Measurements from ENCODE around the gene PSME3IP1.
"Not testable (repeated sequence)": the region's sequence is repeated elsewhere in the genome, so short reads cannot be mapped to it uniquely, and the experiment has no call there.

PSME3IP1 gene

DNA sequence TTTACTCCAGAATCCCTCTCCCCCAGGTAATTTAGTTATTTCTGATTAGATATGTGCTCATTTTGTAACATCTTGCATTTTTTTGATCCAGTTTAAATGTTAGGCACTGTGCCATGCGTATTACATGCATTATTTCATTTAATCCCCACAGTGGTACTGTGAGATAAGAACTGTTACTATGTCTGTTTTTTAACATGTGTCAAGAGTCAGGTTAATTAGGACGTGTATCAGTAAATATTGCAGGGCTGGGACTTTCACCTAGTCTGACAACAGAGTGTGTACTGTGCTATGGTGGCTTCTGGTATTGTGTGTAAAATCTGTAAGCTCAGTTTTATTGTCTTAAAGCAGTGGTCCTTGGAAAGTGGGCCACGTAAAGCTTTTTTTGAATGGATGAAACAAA, 10.9 kb upstream of the PSME3IP1 start:
- no peak for FAIRE-seq

DNA sequence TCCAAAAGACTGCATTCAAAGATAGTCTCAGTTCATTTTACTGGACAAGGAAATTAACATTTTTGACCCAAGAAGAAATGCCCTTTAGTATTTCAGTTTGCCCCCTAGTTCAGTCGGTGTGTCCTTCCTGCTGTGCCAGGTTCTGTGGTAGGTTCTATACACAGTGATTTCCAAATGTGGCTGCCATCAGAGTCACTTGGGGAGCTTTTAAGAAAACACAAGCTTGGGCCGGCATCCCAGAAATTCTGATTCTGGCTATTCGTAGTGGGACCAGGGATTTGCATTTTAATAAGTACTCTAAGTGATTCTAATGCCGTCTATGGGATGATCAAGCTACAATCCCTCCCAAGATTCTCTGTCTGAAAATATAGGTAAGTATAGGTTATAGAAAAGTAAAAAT, 10.4 kb upstream of the PSME3IP1 start:
- no peak for FAIRE-seq

DNA sequence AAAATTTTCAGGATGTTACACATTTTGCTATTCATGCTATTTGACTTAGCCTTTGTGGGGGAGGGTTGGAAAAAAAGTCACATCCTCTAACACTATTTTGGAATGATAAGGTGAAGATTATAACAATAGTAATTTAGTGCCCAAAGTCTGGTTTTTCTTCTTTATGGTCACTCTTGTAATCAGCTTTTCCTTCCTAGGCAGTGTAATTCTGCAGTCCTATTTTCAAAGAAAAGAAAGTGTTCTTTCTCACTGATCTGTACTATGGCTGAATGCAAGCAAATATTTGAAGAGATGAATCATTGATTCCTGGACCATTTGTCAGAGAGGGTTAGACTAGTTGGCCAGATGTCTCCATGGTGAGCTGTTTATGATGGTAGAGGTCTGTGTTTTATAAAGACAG, 8.7 kb upstream of the PSME3IP1 start:
- FAIRE-seq: peak; percentile 66

DNA sequence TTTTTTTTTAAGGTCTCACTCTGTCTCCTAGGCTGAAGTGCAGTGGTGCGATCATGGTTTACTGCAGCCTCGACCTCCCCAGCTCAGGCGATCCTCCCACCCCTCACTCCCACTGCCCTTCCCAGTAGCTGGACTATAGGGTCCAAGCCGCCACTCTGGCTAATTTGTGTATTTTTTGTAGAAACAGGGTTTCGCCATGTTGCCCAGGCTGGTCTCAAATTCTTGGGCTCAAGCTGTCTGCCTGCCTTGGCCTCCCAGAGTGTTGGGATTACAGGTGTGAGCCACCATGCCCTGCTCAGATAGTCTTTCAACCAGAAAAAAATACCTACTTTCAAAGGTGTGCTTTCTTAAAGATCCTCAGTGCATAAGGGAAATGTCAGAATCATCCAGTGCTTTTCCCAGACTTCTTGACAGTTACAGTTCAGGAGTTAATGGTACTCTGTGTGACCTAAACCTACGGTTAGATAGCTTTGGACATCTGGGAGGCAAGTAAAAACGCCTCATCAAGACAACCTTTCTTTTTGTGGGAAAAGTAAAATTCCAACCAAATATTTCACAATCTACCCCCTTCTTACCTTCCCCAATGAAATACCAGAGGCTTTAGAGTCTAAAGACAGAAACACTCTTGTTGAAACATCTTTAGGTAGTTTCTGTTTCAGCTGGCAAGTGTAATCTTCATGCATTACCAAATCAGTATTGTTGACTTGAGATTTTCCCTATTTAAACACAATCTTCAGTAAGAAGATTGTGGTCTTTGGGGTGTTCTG, 7.1 kb upstream of the PSME3IP1 start:
- no peak for FAIRE-seq

DNA sequence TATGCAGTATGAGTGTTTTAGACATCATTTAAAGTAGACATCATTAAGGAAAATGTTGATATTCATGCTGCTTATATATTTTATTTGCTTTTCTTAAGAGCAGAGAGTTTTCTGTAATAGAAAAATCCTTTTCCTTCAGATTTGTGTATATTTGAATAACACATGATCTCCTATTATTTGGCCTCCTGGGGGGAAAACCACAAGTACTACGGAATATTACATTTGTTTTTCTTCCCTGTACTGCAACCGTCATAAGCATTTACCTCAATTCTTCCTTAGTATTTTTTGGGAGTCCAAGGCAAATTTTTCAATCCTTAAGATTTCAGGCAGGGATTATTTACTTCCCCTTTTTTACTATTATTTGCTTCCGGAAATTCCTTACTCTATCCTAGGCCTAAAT, 6.3 kb upstream of the PSME3IP1 start:
- no peak for FAIRE-seq

DNA sequence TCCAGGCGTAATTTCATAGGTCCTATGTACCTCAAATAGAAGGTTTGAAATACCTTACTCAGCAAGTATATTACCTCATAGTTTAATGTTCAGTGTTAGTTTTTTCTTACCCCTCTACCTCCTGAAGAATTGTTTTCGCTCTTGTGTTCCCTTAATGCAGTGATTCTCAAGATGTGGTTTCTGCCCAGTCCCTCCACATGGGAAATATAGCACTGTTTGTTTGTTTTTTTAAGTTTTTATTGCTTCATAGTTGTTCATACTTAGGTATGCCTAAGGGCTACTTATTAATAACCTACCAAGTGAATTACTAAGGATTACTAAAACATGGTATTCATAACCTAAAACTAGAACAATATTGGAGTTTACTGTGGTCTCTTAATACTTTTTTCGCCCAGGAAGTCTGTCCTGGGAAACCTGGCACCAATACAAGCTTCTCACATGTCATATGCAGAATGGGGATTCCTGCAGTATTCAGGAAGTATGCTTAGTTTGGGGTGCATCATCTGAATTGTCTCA, 5.3 kb upstream of the PSME3IP1 start:
- FAIRE-seq: no peak

DNA sequence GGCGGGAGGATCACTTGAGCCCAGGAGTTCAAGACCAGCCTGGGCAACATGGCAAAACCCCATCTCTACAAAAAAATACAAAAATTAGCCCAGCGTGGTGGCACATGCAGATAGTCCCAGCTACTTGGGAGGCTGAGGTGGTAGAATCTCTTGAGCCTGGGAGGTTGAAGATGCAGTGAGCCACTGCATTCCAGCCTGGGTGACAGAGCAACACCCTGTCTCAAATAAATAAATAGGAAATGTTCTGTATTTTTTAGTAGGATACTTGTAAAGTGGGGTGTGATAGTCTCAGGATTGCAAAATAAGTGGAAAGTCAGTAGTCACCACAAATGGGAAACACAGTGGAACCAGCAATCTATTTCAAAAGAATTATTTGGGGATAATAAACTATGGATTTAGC, 4.3 kb upstream of the PSME3IP1 start:
- no peak for FAIRE-seq

DNA sequence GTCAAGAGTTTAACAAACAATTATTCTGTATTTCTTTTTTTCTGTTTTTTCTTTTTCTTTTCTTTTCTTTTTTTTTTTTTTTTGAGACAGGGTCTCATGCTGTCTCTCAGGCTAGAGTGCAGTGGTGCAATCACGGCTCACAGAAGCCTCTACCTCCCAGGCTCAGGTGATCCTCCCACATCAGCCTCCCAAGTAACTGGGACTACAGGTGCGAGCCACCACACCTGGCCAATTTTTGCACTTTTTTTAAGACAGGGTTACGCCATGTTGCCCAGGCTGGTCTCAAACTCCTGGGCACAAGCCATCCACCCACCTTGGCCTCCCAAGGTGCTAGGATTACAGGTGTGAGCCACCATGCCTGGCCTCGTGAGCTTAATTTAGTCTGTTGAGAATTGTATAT, 3.7 kb upstream of the PSME3IP1 start:
- not testable (repeated sequence) for FAIRE-seq

DNA sequence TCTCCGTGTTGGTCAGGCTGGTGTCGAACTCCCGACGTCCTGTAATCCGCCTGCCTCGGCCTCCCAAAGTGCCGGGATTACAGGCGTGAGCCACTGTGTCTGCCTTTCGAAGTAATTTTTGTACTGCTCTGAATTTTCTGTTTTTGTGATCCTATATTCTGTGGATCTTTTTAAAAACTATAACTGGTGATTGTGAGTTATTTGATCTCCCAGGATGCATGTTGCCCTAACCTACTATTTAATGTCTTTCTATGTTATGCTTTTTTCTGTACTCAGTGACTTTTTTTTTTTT, 2.8 kb upstream of the PSME3IP1 start:
- FAIRE-seq: no peak

DNA sequence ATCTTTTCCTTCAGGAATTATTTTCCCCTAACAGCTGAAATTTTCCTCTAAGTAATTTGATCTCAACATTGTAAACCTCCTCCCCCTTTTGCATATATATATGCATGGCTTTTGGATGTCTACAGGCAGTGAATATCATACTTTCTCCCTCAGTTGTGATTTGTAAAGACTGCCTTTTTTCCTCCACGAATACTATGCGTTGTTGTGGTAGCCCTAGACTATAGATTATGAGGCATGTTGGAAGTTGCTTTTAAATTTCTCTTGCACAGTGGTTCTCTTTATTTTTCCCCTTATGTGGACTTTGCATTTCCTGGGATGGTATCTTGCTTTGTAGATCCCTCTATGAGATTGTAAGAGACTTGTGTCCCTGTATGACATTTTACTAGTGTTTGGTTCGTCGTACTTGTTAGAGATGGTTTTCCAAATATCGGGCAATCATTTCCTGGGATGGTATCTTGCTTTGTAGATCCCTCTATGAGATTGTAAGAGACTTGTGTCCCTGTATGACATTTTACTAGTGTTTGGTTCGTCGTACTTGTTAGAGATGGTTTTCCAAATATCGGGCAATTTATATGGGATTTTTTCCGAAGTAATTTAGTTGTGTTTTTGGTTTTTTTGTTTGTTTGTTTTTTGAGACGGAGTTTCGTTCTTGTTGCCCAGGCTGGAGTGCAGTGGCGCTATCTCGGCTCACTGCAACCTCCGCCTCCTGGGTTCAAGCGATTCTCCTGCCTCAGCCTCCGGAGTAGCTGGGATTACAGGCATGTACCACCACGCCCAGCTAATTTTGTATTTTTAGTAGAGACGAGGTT, 2.3 kb upstream of the PSME3IP1 start:
- FAIRE-seq: not testable (repeated sequence)

DNA sequence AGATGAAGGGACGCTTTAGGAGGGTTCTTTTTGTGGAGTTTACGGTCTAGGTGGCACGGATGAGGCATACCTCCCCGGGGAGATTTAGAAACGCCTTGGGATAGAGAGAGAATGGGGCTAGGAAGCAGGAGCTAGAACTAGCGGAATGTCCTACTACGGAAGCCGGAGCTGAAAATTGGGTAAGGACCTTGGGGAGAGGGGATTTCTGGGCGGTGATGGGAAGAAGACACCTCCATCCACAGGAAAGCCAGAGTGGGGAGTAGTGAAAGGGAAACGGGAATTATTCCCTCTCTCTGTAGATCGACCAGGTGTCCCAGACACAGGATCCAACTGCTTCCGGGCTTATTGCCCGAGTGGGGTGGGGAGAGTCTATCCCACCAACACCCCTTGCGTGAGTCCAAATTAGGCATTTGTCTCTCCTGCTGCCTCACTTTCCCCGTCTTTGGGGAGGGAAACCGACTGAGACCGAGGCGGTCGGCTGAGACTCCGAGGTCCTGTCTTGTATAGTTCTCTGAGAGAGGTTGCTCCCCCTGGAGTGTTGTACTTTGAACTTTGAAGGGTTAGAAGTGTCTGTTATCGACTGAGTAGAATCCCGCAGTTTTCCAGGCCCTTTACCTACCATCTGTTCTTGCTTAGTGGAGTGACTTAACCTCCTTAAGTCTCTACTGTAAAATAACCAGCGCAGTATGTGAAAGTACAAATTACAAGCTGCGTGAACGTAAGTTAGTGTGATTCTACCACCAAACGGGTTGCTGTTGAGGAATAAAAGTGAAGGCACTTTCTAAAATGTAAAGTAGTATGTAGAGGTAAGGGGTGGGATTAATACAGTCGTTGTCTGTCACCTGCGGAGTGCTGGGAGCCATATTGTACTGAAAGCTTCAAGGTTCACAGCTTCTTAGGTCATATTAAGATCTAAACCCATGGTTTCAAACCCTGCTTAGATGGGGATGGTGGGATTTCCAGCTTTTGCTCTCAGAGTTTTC, 1.3 kb upstream of the PSME3IP1 start:
- FAIRE-seq: no peak

DNA sequence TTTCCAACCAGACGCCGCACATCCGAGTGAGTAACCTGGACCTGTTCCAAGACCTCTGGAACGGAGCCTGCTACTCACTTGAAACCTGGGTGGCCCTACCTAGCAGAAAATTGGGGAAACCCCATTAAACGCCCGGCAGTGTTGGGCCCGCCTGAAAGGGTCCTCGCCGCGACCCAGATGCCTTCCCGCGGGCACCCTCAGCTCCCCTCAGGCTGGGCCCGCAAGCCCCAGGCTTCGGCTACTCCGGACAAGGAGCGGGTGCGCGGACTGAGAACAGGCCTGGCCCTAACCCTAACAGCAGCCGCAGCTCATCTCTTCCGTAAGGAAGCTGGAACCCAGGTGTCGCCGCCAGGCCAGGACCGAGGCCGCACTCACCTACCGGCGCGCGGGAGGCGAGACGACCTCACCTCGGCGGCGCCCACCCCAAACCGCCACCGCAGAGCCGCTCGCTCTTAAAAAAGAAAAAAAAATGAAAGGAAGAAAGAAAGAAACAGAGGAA, 344 bp downstream of the PSME3IP1 start:
- FAIRE-seq: no peak

DNA sequence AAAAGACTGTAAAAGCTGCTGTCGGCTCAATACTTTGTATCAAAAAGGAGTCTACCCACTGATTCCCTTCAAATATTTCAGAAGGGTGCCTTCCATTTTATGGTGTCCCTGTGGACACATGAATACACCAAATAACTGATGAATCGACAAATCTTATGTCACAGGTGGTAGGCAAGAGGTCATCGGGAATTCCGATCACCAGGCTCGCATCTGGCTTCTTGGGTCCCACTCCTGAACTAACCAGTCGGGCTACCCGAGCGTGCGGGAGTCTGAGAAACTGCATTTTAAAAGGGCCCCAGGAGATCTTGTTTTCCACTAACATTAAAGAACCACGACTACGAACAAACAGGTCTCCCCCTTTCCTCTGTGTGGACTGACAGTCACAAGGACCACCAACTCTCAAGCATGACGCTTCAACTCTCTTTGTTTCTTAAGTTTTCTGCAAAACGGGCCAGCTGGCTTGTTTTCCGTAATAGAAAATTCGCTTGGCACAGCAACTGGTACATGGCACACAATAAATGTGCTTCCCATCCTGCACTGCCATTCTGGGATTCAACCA, 873 bp downstream of the PSME3IP1 start:
- FAIRE-seq: no peak

DNA sequence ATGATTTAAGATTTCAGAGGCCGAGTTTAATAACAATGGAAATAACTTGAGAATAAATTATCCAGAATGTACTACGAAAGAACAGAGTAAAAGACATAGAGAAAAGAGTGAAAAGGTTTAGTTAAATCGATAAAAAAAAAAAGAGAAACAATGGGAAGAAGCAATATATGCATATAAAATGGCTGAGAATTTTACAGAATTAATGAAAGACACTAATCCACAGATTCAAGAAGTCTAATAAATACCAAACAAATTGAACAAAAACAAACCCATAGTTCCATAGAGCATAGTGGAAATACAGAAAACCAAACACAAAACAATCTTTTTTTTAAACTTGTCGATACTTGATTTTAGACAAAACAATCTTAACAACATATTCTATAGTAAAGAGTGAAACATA, 1.7 kb downstream of the PSME3IP1 start:
- FAIRE-seq: no peak

DNA sequence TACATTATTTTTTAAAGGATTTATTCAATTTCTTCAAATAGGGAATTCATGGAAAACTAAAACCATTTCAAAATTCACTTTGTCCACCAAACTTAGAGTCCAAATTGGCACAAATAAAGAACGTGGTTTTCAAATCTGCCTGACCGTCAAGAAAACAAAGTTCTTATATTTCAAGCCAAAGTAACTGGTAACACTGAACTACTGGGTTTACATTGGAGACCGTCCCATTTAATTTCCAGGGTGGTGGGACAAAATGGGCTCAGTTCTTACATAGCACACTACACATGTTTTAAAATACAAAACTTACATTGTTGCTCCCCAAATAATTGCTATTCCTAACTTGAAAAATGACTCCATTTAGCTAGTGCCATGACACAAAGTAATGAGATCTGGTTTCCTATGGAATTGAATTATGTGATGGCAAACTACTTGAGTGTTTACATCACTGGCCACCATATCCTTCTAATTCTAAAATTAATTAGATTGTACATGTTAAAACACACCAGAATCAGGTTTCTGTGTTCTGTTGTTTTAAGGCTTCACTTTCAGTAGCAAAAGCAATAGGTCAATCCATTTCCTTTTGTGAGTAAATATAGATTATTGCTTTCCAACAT, 6.5 kb downstream of the PSME3IP1 start:
- no peak for FAIRE-seq

DNA sequence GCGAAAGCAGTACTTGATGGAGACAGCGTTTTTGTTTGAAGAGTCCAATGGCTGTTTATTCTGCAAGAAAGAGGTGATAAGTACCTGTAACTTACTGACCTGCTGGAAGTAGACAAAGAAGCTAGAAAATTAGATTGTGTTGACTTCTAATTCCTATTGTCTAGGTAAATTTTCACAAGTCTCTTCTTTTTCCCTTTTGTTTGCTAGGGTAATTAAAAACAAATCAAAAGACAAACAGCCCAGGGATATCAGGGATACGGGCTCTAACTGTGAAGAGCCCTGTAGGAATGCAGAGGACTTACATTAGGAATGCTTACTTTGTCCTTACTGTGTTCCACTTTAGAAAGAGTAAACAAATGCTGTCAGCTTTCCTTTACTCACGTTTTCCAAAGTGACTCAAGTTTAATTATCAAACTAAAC, 7.0 kb downstream of the PSME3IP1 start:
- no peak for FAIRE-seq

DNA sequence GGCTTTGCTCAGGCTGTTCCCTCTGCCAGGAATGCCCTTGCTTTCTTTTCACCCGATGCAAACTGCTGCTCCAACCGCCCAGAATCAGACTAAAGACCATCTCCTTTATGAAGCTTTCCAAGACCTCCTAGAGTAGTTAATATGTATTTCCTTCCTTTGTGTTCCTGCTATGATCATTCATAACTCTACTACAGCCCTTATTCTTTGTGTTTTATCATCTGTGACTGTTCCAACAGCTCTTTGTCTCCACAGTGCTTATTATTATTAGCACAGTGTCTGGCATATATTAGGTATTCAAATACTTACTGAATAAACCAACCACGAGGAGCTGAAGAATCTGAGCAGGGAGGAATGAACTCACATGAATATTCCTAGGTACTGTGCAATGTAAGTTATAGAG, 7.6 kb downstream of the PSME3IP1 start:
- FAIRE-seq: no peak

DNA sequence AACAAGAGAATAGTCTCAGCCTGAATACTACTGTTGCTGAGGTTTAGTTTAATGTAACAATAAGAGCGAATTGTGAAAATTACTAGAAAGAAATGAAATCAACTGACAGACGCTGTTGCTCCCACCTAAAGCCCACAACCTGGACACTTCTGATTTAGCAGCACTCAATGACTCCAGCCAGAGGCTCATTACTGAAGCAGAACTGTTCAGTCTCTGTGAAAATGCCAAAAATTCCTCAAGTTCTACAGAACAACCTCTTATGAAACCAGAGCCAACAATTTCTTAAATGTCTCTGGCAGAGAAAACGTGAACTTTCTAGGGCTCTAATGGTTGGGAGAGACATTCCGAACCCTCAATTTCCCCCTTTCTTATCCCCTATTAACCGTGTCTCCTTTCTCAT, 9.9 kb downstream of the PSME3IP1 start:
- no peak for FAIRE-seq

DNA sequence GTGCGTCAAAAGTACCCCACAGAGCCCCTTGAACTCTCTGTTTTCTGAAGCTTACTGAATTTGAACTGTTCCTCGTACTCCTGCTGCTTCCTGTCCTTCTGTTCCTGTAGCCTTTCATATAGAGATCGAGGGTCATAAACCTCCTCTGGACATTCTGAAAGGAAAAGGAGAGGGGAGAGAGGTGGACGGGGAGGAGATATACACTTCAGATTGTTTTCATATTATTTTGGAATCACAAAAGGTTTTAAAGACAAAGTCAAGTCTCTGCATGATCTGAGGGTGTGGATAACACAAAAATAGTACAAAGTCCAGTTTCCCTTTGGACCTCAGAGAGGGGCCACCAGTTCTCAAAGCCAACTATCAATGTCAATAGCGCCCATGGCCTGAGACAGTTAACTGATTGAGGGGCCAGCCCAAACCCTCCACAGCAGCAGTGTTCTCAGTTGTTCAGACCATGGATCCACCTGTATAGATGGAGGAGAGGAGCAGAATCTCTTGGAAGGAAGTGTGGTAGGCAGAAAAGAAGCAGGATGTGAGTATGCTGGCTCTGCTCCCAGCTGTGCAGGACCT, 13.0 kb downstream of the PSME3IP1 start:
- FAIRE-seq: no peak

DNA sequence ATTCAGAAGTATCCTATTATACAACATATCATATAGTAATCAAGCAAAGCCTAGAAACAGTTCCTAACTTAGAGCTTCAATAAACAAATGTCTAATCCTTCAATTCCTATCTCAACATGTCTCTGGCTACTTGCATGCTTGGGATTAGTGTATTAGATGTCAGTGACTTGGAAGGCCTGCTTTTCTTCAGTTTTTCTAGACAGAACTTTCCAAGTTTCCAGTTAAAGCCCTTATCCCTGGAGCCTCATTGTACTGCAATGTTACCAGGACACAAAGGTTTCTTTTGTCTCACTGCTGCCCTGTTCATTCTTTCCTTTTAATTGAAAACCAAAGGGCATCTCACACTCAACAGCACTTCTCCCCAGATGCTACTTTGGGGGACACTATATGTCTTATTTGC, 16.5 kb downstream of the PSME3IP1 start:
- peak; percentile 19 for FAIRE-seq

DNA sequence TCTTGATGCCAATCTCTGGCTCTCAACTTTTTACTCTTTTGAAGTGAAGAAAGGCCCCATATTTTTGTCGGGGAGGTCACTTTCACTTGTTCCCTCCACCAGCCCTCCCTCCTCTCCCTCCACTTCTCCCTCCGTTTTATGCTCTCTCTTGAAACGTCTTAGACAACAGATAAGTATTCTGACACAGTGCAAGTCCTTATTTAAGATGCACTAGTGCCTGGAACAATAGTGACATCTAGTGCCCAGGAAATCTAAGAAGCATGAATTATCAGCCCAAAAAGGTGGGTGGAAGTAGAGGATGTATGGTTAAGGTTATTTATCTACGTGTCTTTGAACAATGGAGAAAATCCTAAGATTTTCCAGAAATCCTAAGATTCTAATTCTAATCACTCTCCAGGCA, 17.9 kb downstream of the PSME3IP1 start:
- peak; percentile 94 for FAIRE-seq

DNA sequence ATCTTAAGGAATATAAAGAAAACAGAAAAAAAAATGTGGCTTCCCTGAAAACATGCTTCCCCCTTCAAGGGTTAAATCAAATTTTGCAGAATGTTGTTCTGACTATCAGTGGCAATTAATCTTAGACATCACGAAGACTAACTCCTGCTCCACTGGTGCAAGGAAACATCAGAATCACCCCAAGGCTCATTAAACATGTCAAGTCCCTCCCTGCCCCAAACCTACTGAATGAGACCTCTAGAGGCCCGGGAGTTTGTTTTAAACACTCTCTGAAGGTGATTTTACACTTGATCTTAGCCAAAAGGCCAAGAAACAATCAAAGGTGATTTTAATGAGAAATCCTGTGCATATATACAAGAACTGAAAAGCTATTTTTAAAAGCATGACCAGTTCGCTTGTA, 18.3 kb downstream of the PSME3IP1 start:
- FAIRE-seq: no peak
